HG03378 (cell line): ENCODE measurements around the gene FUT8.

Source experiments
- ATAC-seq: cut with Tn5 transposase; IDR thresholded peaks from one replicate; pipeline ENCODE4 v1.9.1; 2021; ENCODE audit warnings: mild to moderate bottlenecking, moderate library complexity; ENCODE audit not compliant: unreplicated experiment

Gene FUT8

GRCh38 chr14:65756880-65757279, 344.4 kb downstream of the FUT8 start:
- ATAC-seq, result no peak

GRCh38 chr14:65769151-65769550, 356.6 kb downstream of the FUT8 start:
- no peak for ATAC-seq

GRCh38 chr14:65770681-65771080, 358.2 kb downstream of the FUT8 start:
- ATAC-seq, result no peak

- no peak for ATAC-seq
Measured at GRCh38 chr14:65771271-65771670, 358.7 kb downstream of the FUT8 start.

- no peak for ATAC-seq
Measured at GRCh38 chr14:65772466-65772865, 359.9 kb downstream of the FUT8 start.

- ATAC-seq, result no peak
Measured at GRCh38 chr14:65772921-65773574, 360.5 kb downstream of the FUT8 start.

GRCh38 chr14:65774041-65774440, 361.5 kb downstream of the FUT8 start:
- ATAC-seq, result no peak

- ATAC-seq, result no peak
Measured at GRCh38 chr14:65776193-65776852, 363.8 kb downstream of the FUT8 start.

GRCh38 chr14:65780566-65780965, 368.0 kb downstream of the FUT8 start:
- ATAC-seq, result no peak

- no peak for ATAC-seq
Measured at GRCh38 chr14:65783101-65783500, 370.6 kb downstream of the FUT8 start.

GRCh38 chr14:65783576-65783975, 371.0 kb downstream of the FUT8 start:
- no peak for ATAC-seq

- no peak for ATAC-seq
Measured at GRCh38 chr14:65784574-65784973, 372.0 kb downstream of the FUT8 start.

- ATAC-seq, result no peak
Measured at GRCh38 chr14:65787461-65787860, 374.9 kb downstream of the FUT8 start.

- no peak for ATAC-seq
Measured at GRCh38 chr14:65788876-65789275, 376.3 kb downstream of the FUT8 start.

GRCh38 chr14:65789363-65789762, 376.8 kb downstream of the FUT8 start:
- ATAC-seq, result no peak

GRCh38 chr14:65790172-65790815, 377.8 kb downstream of the FUT8 start:
- no peak for ATAC-seq

GRCh38 chr14:65791191-65791981, 378.9 kb downstream of the FUT8 start:
- no peak for ATAC-seq

GRCh38 chr14:65792208-65792905, 379.8 kb downstream of the FUT8 start:
- ATAC-seq, result no peak
